ENCODE measurements around the gene SS18.

Gene SS18

GRCh38 chr18:26004832-26005231 is 85.6 kb downstream of the SS18 start:
- DNase-seq (ENCODE audit: extremely low spot score), result no peak
- TF ChIP-seq TARDBP (IDR thresholded peaks at IDR 0.05) (no peak), PKNOX1 (IDR thresholded peaks at IDR 0.05) (no peak), FOXA1 (IDR thresholded peaks at IDR 0.05) (no peak), BHLHE40 (IDR thresholded peaks at IDR 0.05; ENCODE audit: borderline replicate concordance) (no peak), SP1 (IDR thresholded peaks at IDR 0.05) (no peak), NFRKB (IDR thresholded peaks at IDR 0.05) (no peak), CTBP1 (IDR thresholded peaks at IDR 0.05; ENCODE audit: borderline replicate concordance) (no peak), FOXM1 (IDR thresholded peaks at IDR 0.05; ENCODE audit: borderline replicate concordance) (no peak), ZNF384 (IDR thresholded peaks at IDR 0.05) (no peak), L3MBTL2 (conservative IDR thresholded peaks at IDR 0.05) (no peak), ARNT (IDR thresholded peaks at IDR 0.05) (no peak), SUZ12 (IDR thresholded peaks at IDR 0.05) (no peak), ELF4 (IDR thresholded peaks at IDR 0.05) (no peak), FOXK2 (IDR thresholded peaks at IDR 0.05) (no peak), HDGF (IDR thresholded peaks at IDR 0.05; ENCODE audit: borderline replicate concordance) (no peak), LEF1 (IDR thresholded peaks at IDR 0.05; ENCODE audit: borderline replicate concordance) (no peak)
- ChIA-PET POLR2A (no interaction called here), CTCF (no interaction called here)

- POLR2A ChIA-PET, result interaction anchor here (0.6 kb wide), 1 partner anchor 653 kb away, joined by 3 read pairs; no protein-coding TSS in a partner anchor
- TF ChIP-seq ARNT (IDR thresholded peaks at IDR 0.05), result no peak
- TF ChIP-seq FOXM1 (IDR thresholded peaks at IDR 0.05; ENCODE audit: borderline replicate concordance), result no peak
- no peak for TF ChIP-seq CTBP1 (IDR thresholded peaks at IDR 0.05; ENCODE audit: borderline replicate concordance)
- no peak for TF ChIP-seq L3MBTL2 (conservative IDR thresholded peaks at IDR 0.05)
- no peak for TF ChIP-seq BHLHE40 (IDR thresholded peaks at IDR 0.05; ENCODE audit: borderline replicate concordance)
- no peak for TF ChIP-seq PKNOX1 (IDR thresholded peaks at IDR 0.05)
- no peak for TF ChIP-seq LEF1 (IDR thresholded peaks at IDR 0.05; ENCODE audit: borderline replicate concordance)
- TF ChIP-seq SUZ12 (IDR thresholded peaks at IDR 0.05), result no peak
- TF ChIP-seq SP1 (IDR thresholded peaks at IDR 0.05), result no peak
- CTCF ChIA-PET, result interaction anchor here (0.6 kb wide), 1 partner anchor 48 kb away, joined by 5 read pairs; no protein-coding TSS in a partner anchor
- DNase-seq (ENCODE audit: extremely low spot score), result no peak
Measured at GRCh38 chr18:26003817-26004216, 86.6 kb downstream of the SS18 start.

GRCh38 chr18:26003356-26003755 is 87.1 kb downstream of the SS18 start:
- DNase-seq (ENCODE audit: extremely low spot score), result no peak
- ChIA-PET CTCF (interaction anchor here (0.6 kb wide), 1 partner anchor 48 kb away, joined by 5 read pairs; no protein-coding TSS in a partner anchor), POLR2A (no interaction called here)
- TF ChIP-seq FOXK2 (IDR thresholded peaks at IDR 0.05), result no peak
- no peak for TF ChIP-seq FOXA1 (IDR thresholded peaks at IDR 0.05)
- TF ChIP-seq SUZ12 (IDR thresholded peaks at IDR 0.05), result no peak
- no peak for TF ChIP-seq PKNOX1 (IDR thresholded peaks at IDR 0.05)
- no peak for TF ChIP-seq BHLHE40 (IDR thresholded peaks at IDR 0.05; ENCODE audit: borderline replicate concordance)
- TF ChIP-seq ZNF384 (IDR thresholded peaks at IDR 0.05), result no peak
- TF ChIP-seq NFRKB (IDR thresholded peaks at IDR 0.05), result no peak
- TF ChIP-seq L3MBTL2 (conservative IDR thresholded peaks at IDR 0.05), result no peak
- no peak for TF ChIP-seq LEF1 (IDR thresholded peaks at IDR 0.05; ENCODE audit: borderline replicate concordance)
- TF ChIP-seq TARDBP (IDR thresholded peaks at IDR 0.05), result no peak
- no peak for TF ChIP-seq FOXM1 (IDR thresholded peaks at IDR 0.05; ENCODE audit: borderline replicate concordance)
- no peak for TF ChIP-seq HDGF (IDR thresholded peaks at IDR 0.05; ENCODE audit: borderline replicate concordance)
- no peak for TF ChIP-seq ELF4 (IDR thresholded peaks at IDR 0.05)
- TF ChIP-seq ARNT (IDR thresholded peaks at IDR 0.05), result no peak
- no peak for TF ChIP-seq SP1 (IDR thresholded peaks at IDR 0.05)
- no peak for TF ChIP-seq CTBP1 (IDR thresholded peaks at IDR 0.05; ENCODE audit: borderline replicate concordance)

GRCh38 chr18:26002375-26002910 is 88.0 kb downstream of the SS18 start:
- TF ChIP-seq L3MBTL2 (conservative IDR thresholded peaks at IDR 0.05), result no peak
- TF ChIP-seq LEF1 (IDR thresholded peaks at IDR 0.05; ENCODE audit: borderline replicate concordance), result no peak
- TF ChIP-seq ELF4 (IDR thresholded peaks at IDR 0.05), result no peak
- TF ChIP-seq TARDBP (IDR thresholded peaks at IDR 0.05), result no peak
- no peak for TF ChIP-seq NFRKB (IDR thresholded peaks at IDR 0.05)
- no peak for TF ChIP-seq FOXM1 (IDR thresholded peaks at IDR 0.05; ENCODE audit: borderline replicate concordance)
- no peak for DNase-seq (ENCODE audit: extremely low spot score)
- CTCF ChIA-PET, result no interaction called here
- POLR2A ChIA-PET, result no interaction called here

GRCh38 chr18:25998461-25998860 is 92.0 kb downstream of the SS18 start:
- POLR2A ChIA-PET, result no interaction called here
- TF ChIP-seq SUZ12 (IDR thresholded peaks at IDR 0.05) (no peak), FOXA1 (IDR thresholded peaks at IDR 0.05) (no peak), TARDBP (IDR thresholded peaks at IDR 0.05) (no peak), PKNOX1 (IDR thresholded peaks at IDR 0.05) (no peak), ARNT (IDR thresholded peaks at IDR 0.05) (no peak), NFRKB (IDR thresholded peaks at IDR 0.05) (no peak), ZNF384 (IDR thresholded peaks at IDR 0.05) (no peak), SP1 (IDR thresholded peaks at IDR 0.05) (no peak), FOXK2 (IDR thresholded peaks at IDR 0.05) (no peak), LEF1 (IDR thresholded peaks at IDR 0.05; ENCODE audit: borderline replicate concordance) (no peak), FOXM1 (IDR thresholded peaks at IDR 0.05; ENCODE audit: borderline replicate concordance) (no peak), BHLHE40 (IDR thresholded peaks at IDR 0.05; ENCODE audit: borderline replicate concordance) (no peak), HDGF (IDR thresholded peaks at IDR 0.05; ENCODE audit: borderline replicate concordance) (no peak), ELF4 (IDR thresholded peaks at IDR 0.05) (no peak), CTBP1 (IDR thresholded peaks at IDR 0.05; ENCODE audit: borderline replicate concordance) (no peak)
- CTCF ChIA-PET, result no interaction called here
- DNase-seq (ENCODE audit: extremely low spot score), result no peak
